ENCODE data around the gene BNIP2.
"Not testable (repeated sequence)": the region's sequence is repeated elsewhere in the genome, so short reads cannot be mapped to it uniquely, and the experiment has no call there.

BNIP2 gene, protein sequence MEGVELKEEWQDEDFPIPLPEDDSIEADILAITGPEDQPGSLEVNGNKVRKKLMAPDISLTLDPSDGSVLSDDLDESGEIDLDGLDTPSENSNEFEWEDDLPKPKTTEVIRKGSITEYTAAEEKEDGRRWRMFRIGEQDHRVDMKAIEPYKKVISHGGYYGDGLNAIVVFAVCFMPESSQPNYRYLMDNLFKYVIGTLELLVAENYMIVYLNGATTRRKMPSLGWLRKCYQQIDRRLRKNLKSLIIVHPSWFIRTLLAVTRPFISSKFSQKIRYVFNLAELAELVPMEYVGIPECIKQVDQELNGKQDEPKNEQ

DNA sequence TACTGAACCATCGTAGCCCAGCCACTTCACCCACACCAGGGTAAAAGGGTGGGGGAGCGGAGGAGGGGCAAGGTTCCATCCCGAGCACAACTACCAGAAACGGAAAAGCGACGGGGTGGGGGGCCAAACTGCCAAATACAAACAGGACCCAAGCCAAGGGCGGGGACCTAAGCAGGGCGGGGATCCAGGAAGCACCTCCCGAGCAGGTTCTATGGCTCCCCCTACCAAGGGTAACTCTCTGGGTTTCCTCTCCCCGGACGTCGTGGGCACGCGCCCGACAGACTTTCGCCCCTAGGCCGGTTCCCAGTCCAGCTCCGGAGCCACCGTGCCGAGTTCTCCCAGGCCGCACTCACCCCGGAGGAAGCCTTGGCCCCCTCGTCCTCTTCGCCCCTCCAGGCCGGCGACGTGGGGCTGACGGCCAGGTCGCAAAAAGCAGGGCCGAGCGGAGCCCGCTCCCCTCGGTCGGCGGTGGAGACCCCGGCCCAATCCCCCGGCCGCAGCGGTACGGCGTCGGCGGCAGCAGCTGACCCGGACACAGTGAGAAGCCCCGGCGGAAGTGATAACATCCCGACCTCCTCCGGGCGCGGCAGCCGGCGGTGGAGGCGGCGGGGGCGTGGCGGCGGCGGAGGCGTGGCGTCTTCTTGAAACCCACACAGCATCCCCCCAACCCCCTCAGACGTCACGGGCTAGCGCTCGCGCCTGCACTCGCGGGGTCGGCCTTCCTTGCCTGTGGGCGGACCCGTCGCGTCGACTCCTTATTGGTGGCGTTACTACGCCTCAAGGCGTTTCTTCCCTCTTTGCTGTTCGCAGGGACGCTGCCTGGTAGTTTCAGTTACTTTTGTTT, at the start of gene BNIP2:
TSS of gene BNIP2 (minus strand) at position 539 of the 844 bp plus-strand sequence. CDS start 6,863 bp downstream, outside the sequence.
- ATAC-seq, result peak; percentile 92 to 93

DNA sequence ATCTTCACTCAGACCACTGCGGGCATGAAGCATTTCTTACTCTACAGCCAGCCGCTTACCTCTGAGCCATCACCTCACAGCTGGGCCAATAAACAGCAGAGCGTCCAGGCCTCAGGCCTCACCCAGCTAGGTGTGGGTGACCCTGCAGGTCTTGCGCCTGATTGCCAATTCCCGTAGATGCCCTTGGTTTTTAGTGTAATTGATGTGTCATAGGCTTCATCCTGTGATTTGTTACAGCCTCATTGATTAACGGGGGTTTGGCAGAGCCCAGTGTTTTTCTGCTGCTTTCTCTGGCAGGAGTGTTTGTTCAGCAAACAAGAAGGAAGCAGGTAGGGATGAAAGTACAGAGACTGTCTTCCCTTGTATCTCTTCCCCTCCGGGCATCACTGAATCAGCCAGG, 49.6 kb upstream of the BNIP2 start:
- no peak for ATAC-seq

DNA sequence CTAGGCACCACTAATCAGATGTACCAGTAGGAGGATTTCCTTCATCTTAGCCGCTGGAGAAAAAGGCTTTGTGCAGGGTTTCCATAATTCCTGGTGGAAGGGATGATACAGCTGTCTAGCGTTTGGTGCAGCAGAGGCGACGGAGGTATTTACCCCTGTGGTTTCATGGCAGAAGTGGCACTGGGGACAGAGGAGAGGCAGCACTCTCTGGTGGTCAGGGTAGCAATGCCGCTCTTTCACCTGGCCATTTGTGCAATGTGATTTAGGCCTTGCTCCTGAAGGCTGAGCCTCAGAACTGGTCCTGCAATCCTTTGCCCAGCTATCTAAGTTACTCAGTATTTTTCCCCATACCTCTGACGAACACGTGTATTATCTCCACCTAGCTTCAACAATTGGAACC, 47.1 kb upstream of the BNIP2 start:
- no peak for ATAC-seq

GRCh38 chr15:59725151-59725486, 36.0 kb upstream of the BNIP2 start:
- ATAC-seq, result no peak

GRCh38 chr15:59723687-59724346, 34.7 kb upstream of the BNIP2 start:
- ATAC-seq, result no peak

DNA sequence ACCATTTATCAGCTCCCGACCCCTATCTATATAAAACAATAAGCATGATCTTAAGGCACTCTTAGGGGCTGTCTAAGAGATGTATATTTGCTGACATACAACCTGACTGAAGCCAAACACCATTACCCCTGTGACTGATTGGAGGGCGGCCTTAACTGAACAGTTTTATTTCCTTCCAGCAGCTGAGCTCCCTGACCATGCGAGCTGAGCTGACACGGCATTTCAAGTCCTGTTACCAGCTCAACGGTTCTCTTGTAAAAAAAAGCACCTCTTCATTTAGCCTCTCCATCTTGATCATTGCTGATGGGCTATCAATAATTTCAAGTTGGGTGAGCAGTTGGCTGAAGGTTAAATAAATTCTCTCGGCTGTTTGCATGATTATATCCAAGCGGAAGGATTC, 33.4 kb upstream of the BNIP2 start:
- no peak for ATAC-seq

GRCh38 chr15:59722037-59722436, 32.9 kb upstream of the BNIP2 start:
- ATAC-seq, result no peak

DNA sequence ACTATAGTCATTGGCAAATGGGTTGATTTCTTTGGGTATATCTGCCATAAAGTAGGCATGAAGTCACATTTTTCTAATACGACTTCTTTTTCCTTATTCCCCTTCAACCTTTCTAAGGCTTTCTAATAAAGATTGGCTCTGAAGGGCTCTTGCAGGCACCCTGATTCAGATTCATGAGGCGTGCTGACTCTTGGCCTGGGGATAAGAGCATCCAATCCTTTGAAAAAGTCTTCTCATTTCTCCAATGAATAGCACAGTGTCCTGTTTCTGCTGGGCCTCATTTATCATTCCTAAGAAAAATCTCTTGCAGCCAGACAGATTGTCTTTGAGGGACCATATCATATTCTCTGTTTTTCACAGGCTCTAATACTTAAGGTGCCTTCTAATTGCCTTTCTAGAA, 32.3 kb upstream of the BNIP2 start:
- ATAC-seq, result no peak

DNA sequence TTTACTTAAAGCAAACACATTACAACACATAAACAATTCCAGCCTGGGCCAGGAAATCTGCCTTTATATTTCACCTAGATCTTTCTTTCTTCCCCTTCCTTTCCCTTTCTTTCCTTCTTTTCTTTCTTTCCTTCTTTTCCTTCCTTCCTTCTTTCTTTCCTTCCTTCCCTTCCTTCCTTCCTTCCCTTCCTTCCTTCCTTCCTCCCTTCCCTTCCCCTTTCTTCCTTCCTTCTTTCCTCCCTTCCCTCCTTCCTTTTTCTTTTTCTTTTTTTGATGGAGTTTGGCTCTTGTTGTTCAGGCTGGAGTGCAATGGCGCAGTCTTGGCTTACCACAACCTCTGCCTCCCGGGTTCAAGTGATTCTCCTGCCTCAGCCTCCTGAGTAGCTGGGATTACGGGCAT, 24.1 kb upstream of the BNIP2 start:
- ATAC-seq, result no peak

- ATAC-seq, result no peak
Measured at GRCh38 chr15:59711451-59712243, 22.5 kb upstream of the BNIP2 start.

DNA sequence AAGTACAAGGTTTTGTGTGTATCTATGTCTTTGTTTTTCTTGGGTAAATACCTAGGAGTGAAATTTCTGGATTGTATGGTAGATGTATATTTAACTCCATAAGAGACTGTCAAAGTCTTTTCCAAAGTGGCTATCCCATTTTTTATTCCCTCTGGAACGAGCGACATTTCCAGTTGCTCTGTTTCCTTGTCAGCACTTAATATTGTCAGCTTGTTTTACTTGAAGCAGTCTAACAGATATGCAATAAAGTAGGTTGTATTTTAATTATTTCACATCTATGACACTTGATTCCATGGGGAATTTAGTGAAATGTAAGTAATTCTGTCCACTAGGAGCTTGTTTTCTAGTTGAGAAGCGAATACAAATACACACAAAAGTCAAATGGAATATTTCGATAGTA, 18.5 kb upstream of the BNIP2 start:
- no peak for ATAC-seq

- no peak for ATAC-seq
Measured at GRCh38 chr15:59703979-59704796, 15.1 kb upstream of the BNIP2 start.

GRCh38 chr15:59702351-59702750, 13.2 kb upstream of the BNIP2 start:
- ATAC-seq, result no peak

DNA sequence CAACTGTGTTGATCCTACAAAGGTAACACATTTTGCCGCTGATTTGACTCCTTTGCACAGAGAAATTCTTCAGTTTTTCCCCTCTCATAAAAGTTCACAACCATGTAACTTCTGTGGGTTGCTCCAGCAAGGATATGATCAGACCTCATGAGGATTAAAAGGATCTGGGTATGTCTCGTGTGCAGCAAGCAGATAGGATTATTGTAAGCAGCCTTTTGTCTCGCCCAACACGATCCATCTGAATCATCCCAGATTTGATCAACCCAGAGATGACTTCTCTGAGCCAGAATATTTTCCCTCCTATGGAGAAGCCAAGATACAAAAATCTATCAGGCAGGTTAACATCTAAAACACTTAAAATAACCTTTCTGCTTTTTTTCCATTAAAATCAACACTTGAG, 12.8 kb upstream of the BNIP2 start:
- no peak for ATAC-seq

DNA sequence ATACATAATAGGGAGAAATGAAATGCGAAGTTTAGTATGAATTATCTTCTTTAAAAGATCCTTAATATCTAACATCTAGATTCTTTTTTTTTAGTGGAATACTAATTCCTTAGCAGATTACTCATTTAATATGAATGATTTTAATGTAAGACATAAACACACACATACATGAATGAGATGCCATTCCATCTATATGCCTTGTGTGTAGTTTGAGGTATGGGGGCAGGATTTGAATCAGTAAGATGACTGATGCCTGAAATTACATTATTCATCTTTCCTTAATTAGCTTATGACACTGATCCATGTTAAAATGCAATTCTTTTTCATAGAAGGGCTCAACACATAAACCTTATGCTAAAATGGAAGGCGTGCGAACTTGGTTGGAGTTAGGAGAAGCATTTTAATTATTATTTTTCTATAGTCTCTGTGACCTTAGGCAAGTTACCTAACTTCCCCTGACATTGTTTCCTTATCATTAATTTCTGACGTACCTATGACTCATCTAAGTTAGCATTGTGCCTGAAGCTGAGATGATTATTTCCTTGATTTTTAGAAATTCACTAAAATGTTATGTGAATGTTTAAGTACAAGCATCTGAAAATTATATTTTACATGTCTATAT, 10.8 kb upstream of the BNIP2 start:
- ATAC-seq, result no peak

- ATAC-seq, result not testable (repeated sequence)
Measured at GRCh38 chr15:59698065-59698464, 8.9 kb upstream of the BNIP2 start.

DNA sequence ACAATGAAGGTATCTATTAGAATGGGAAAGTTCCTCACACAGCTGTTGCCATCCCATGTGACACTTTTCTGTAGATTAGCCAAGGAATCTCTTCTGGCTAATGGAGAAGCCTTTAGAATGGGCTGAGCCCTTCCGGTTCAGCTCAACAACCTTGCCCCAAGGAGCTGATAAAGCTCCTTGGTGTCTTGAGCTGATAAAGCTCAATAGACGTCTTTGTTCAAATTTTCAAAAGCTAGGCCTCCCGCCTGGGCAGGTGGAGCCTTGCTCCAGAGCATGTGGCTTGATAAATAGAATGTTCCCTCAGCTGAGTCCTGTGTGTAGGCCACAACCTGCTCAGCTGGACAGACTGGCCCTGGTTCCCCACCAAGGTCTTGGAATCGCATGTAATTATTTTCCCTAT, 7.2 kb upstream of the BNIP2 start:
- ATAC-seq, result no peak

DNA sequence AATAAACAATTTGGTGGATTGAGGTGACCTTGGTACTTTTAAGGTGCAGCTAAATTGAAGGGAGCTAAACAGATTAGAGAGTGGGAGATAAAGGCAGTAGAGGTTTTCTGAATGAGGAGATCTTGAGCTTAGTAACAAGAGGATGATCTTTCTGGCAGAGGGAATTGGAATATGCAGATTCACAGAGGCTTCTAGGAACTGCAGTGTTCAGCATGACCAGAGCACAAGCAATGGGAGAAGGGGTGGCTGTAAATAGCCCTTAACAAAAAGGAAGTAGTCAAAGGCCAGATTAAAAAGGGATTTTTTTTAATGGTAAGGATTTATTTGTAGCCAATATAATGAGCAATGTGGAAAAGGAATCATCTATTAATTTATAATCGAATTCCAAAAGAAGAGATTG, 5.7 kb upstream of the BNIP2 start:
- ATAC-seq, result no peak

DNA sequence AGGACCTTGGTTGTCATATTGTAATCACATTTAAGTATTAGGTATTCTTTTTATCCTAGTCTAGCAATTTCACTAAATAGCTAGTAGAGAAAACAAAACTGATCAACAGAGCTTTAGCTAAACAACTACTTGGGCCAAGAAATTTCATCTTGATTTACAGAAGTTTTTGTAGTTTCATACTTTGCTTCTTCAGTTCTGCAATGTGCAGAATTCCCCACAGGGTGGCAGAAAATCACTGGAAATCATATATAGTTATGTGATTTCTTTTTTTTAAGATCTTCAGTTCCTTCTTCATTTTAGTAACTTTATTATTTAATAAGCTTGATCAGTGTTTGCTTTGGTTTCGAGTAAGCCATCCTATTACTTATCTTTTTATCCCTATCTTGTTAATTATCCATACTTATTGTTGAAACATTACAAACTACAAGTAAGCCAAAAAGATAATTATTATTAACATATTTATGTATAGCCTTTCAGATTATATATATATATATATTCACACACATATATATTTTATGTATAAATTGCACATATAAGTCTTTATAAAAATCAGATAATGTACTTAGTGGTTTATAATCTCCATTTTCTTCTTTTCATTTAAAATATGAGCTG, 2.2 kb upstream of the BNIP2 start:
- ATAC-seq, result no peak

GRCh38 chr15:59689626-59690236, 611 bp upstream of the BNIP2 start:
- peak in 1 of 2 donors; percentile 13 for ATAC-seq

- no peak for ATAC-seq
Measured at GRCh38 chr15:59688423-59688781, 718 bp downstream of the BNIP2 start.
